Measurements from ENCODE around the gene MLPH. TPM values are rescaled to one million over a fixed set of nuclear protein-coding genes. Genes with fewer than 3 reads are reported as not detected.

MLPH gene
- total RNA-seq, 6 experiments from 2014 or later, result 20.8 to 52.8 (median 35.1) TPM

- peak overlapping the region in 2 of 3 donors; percentile 28 to 88 for H3K27ac ChIP-seq
- DNase-seq (no peak), ATAC-seq (peak in 2 of 4 donors; percentile 2 to 3)
- no peaks in the 10 kb centered on the region for H3K27me3 ChIP-seq
- intact Hi-C loops (cut with DNase I), result no loop called here
- no peaks in the 10 kb centered on the region for H3K9me3 ChIP-seq
- H3K4me3 ChIP-seq, result no peak overlapping the region
- 82% methylated on average over 2 of the region's 13 CpGs for WGBS (ENCODE audit: insufficient coverage, low coverage, low lambda C conversion rate, missing lambda C conversion rate)
- H3K36me3 ChIP-seq, result peaks cover 0 to 2% (median under 1%) of the 10 kb centered on the region in 4 donors
- peaks cover 0 to 27% (median 13%) of the 10 kb centered on the region in 4 donors for H3K4me1 ChIP-seq
- TF ChIP-seq CTCF (IDR thresholded peaks at IDR 0.05) (no peak), POLR2A (IDR thresholded peaks at IDR 0.05) (no peak)
Measured at GRCh38 chr2:237540223-237540775, 53.2 kb downstream of the MLPH start.

DNA sequence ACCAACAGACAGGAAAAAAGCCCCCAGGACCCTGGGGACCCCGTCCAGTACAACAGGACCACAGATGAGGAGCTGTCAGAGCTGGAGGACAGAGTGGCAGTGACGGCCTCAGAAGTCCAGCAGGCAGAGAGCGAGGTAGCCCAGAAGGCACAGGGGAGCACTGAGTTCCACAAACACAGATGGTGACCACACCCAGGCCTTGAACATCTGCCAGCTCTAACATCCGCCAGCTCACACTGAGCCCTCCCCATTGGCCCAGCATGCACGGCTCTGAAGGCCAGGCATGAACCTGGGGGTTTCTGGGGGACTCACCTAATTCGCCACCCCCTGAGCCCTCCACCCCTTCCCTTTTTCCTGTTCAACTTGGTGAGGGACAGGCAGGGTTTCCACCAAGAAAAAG, 53.8 kb downstream of the MLPH start:
- no peak overlapping the region for H3K4me3 ChIP-seq
- WGBS (ENCODE audit: insufficient coverage, low coverage, low lambda C conversion rate, missing lambda C conversion rate), result 20% methylated on average over 3 of the region's 6 CpGs
- H3K36me3 ChIP-seq, result peaks cover 0 to 7% (median under 1%) of the 10 kb centered on the region in 4 donors
- no peaks in the 10 kb centered on the region for H3K27me3 ChIP-seq
- H3K27ac ChIP-seq, result peak overlapping the region in 2 of 3 donors; percentile 28 to 88
- peak; percentile 80 to 85 (median 82) for ATAC-seq
- peak; percentile 76 to 84 (median 79) for DNase-seq
- intact Hi-C loops (cut with DNase I), result no loop called here
- TF ChIP-seq CTCF (IDR thresholded peaks at IDR 0.05), result no peak
- no peak for TF ChIP-seq POLR2A (IDR thresholded peaks at IDR 0.05)
- H3K9me3 ChIP-seq, result no peaks in the 10 kb centered on the region
- H3K4me1 ChIP-seq, result peaks cover 0 to 27% (median 13%) of the 10 kb centered on the region in 4 donors

DNA sequence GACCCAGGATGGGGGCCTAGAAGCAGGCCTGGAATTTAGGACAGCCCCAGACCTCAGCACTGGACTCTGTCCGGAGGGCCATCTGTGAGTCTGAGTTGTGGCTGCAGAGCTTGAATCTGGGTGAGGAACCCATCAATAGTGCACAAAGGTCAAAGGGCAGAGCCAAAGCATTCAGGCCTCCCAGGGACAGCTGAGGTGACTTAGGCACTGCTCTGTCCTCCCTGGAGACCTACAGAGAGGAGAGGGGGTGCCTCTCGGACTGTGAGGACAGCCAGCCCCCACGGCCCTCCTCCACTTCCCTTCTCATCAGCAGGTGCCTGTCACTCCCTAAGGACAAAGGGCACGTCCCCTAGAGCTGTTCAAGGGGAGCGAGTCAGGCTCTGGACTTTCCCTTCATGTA, 54.2 kb downstream of the MLPH start:
- Histone ChIP-seq H3K4me1 (peaks cover 0 to 27% (median 13%) of the 10 kb centered on the region in 4 donors), H3K9me3 (no peaks in the 10 kb centered on the region), H3K27ac (peak overlapping the region in 2 of 3 donors; percentile 28 to 88), H3K4me3 (no peak overlapping the region), H3K27me3 (no peaks in the 10 kb centered on the region), H3K36me3 (peaks cover 0 to 7% (median 0%) of the 10 kb centered on the region in 4 donors)
- 40% methylated on average over 4 of the region's 5 CpGs for WGBS (ENCODE audit: insufficient coverage, low coverage, low lambda C conversion rate, missing lambda C conversion rate)
- peak in 2 of 3 donors; percentile 79 to 81 for DNase-seq
- no peak for TF ChIP-seq POLR2A (IDR thresholded peaks at IDR 0.05)
- TF ChIP-seq CTCF (IDR thresholded peaks at IDR 0.05), result no peak
- peak; percentile 78 to 90 (median 89) for ATAC-seq
- intact Hi-C loops (cut with DNase I), result no loop called here

DNA sequence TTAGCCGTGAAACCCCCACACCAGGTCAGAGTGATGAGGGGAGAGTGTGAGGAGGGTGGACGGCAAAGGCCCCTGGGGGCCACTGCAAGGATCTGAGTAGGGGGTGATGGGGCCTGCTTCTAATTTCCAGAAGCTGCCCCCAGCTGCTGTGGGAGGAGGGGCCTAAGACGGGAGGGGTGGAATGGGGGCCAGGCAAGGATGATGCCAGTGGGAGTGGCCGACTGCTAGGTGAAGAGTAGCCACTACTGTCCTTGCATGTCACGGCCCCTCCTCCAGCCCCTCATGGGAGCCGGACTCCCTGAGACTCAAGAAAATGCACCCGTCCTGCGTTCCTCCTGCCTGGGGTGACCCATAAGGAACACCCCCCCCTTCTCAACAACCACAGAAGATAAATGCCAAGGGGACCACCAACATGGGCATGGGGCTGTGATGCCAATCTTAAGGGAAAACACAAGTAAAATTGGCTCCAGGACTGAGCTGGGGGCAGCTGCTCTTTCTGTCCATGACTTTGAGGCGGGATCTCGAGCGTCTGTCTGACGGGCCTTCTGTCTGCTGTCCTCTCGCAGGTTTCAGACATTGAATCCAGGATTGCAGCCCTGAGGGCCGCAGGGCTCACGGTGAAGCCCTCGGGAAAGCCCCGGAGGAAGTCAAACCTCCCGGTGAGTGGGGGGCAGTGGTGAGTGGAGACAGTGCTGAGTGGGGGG, 55.1 kb downstream of the MLPH start:
- peaks cover 0 to 7% (median 0%) of the 10 kb centered on the region in 4 donors for H3K36me3 ChIP-seq
- intact Hi-C loops (cut with DNase I), result no loop called here
- DNase-seq, result no peak
- H3K27ac ChIP-seq, result peak overlapping the region in 1 of 3 donors; percentile 88
- peaks cover 0 to 31% (median 13%) of the 10 kb centered on the region in 4 donors for H3K4me1 ChIP-seq
- H3K27me3 ChIP-seq, result no peaks in the 10 kb centered on the region
- WGBS (ENCODE audit: insufficient coverage, low coverage, low lambda C conversion rate, missing lambda C conversion rate), result 94% methylated on average over 10 of the region's 18 CpGs
- no peak for ATAC-seq
- no peak overlapping the region for H3K4me3 ChIP-seq
- TF ChIP-seq POLR2A (IDR thresholded peaks at IDR 0.05) (no peak), CTCF (IDR thresholded peaks at IDR 0.05) (no peak)
- H3K9me3 ChIP-seq, result no peaks in the 10 kb centered on the region
